G401.6 (cell line): ENCODE data around the gene GMDS.

Experiments
- FAIRE-seq: peaks from 2 replicates; lab custom pipeline; 2012; peaks lifted over from hg19 to GRCh38; lab: Jason Lieb, UNC

Gene GMDS

DNA sequence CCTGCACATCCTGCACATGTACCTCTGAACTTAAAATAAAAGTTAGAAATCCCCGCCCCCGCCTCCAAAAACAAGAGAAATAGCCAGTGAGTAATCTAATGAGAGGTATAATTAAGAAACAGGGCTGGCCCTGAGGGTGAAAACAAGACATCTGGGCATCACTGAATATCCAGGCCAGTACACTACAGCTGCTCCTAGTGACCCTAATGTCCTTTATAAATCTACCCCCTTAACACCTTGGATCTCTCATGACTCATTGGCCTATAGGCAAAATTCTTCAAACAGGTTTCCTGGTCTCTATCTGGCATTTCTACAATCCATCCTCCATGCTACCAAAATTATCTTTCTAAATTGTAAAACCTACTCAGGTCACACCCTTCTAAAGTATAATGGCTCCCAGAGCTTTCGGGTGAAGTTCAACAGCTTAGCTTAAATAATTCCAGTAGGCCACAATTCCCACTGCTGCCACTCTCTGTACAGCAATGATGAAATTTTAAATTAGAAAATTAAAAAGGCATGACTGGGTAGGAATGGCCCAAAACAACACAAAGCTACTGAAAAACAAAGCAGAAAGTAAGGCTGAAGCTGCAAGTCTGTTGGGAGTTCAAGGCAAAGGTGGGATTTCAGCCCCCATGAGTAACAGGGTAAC, 260.9 kb downstream of the GMDS start:
- no peak for FAIRE-seq

DNA sequence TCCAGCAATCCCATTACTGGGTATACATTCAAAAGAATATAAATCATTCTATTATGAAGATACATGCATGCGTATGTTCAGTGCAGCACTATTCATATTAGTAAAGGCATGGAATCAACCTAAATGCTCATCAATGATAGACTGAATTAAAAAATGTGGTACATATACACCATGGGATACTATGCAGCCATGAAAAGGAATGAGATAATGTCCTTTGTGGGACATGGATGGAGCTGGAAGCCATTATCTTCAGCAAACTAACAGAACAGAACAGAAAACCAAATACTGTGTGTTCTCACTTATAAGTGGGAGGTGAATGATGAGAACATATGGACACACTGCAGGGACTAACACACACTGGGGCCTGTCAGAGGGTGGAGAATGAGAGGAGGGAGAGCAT, 261.6 kb downstream of the GMDS start:
- FAIRE-seq = no peak

DNA sequence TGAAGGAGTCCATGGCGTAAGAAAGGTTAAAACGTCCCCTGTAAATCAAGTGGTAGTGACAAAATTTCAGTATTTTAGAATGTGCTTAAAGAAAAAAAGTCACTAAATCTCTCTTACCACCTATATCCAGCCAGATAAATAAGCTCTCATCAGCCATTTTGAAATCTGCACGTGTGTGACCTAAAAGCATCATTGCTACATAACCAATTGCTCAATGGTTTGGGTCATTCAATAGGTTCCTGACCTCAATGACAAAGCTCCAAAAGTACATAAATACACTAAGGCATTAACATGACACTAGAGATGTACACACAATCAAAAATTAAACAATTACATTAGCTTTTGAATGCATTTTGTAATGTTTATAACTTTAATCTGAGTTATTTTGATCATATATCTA, 272.4 kb downstream of the GMDS start:
- no peak for FAIRE-seq

DNA sequence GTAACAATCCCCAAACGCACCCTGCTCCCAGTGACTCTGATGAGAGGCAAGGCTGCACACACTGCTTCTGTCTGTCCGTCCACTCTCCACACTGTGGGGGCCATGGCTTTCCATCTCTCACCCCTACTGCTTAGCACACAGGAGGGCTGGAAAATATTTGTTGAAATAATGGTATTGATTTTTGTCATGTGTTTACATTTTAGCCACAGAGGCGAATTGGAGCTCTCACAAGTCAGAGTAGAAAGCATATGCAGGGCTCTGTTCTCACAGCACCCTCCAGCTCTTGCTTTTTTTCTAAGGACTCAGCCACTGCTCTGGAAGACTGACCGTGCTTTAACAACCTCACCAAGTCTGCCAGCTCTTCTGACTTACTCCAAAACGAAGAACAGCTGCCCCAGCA, 273.8 kb downstream of the GMDS start:
- no peak for FAIRE-seq

DNA sequence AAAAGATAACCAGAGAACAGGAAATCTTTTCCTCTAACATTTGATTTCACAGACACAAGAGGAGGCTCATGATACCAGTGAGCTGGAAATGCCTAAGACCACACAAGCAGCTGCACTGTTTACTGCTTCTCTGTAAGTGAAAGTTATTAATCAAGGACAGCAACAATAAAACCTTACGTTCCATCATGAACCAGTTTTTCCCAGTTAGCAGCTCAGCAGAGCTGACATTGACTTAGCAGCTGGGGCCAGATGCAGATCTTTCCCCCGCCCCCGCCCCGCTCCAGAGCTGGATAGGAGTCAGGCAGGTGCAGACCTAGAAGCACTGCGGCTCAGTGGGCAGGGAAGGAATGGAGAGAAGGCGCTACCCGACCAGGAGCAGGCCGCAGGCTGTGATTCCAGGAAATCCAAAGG, 275.2 kb downstream of the GMDS start:
- no peak for FAIRE-seq

DNA sequence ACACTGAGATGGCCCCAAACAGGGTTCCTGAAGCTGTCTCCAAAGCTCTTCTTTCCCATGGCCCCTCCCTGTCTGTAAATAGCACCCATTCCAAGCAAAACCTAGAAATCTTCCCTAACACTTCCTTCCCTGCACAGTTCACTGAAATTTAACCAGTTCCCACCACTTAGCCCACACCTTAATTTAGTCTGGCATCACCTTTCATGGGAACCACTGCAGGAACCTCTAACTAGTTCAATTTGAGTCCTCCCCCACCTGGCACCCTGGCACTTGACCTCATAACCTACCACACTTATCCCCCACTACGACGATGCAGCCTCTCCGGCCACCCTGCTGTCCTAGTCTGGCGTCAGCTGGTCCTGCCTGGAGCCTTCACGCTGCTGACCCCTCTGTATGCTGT, 278.7 kb downstream of the GMDS start:
- no peak for FAIRE-seq

DNA sequence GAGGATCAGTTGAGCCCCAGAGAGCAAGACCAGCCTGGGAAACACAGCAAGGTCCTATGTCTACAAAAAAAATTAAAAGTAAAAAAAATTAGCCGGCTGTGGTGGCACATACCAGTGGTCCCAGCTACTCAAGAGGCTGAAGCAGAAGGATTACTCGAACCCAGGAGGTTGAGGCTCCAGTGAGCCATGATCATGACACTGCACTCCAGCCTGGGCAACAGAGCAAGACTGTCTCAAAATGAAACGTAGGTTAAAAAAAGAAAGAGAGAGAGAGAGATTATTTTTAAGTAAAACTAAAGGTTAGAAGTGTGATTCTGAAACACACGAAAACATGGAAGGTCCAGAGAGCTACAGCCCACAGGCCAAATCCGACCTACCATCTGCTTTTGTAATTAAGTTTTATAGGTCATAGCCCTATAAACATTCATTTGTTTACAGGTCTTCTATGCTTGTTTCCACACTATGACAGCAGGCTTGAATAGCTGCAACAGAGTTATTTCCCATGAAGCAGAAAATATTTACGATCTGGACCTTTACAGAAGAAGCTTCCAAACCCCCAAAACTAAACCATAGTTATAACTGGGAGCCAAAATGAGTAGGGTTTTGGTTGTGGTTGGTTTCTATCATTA, 279.7 kb downstream of the GMDS start:
- no peak for FAIRE-seq

DNA sequence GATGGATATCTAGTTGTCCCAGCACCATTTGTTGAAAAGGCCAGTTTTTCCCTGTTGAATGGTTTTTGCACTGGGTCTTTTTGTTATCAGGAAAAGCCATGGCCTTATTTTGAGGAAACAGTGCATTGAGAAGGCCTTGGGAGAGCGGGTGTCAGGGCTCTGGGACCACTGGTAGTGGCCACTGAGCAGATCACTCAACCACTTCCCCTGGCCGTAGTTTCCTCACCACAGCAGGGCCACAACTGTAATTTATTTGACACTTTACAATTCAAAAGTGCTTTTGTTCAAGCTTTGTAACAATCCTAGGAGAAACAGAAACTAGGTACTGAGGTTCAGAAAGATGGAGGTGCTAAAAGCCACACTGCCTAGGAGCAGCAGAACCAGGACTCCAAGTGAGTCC, 281.8 kb downstream of the GMDS start:
- FAIRE-seq = no peak

DNA sequence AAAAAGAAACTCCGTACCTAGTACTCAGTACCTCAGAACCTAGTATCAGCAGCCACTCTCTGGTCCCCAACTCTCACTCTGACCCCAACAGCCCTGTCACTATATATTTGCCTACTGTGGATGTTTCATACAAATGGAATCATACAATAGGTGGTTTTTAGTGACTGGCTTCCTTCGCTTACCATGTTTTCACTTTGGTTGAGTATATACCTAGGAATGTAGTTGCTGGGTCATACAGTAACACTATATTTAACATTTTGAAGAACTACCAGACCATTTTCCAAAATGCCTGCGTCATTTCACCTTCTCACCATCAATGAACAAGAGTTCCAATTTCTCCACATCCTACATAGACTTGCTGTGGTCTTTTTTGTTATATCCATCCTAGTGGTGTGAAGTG, 283.2 kb downstream of the GMDS start:
- FAIRE-seq = no peak

DNA sequence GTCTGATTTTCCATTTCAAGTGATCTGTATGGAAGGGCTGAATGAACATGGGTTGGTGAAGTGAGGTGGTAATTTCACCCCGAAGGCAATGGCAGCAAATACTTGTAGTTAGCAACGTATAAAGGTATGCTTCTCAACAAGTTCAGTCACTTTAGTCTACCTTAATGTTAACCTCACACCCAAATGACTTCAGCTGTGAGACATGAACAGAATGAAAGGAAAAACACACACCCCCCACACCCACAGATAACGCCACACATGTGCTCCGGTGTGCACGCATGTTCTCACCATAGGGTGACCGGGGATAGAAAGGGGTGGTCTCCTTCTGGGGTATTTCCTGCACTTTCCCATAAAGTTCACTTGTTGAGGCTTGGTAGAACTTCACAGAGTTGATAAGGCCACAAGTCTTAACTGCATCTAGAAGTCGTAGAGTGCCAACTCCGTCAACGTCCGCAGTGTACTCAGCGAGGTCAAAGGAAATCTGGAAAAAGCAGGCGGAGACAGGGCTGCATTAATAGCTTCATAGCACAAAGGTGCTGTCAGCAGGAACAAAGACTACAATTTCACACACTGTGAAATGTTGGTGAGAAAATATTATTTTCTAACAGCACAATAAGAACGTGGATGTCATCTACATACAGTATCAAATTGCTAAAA, 284.8 kb downstream of the GMDS start:
- FAIRE-seq = no peak

DNA sequence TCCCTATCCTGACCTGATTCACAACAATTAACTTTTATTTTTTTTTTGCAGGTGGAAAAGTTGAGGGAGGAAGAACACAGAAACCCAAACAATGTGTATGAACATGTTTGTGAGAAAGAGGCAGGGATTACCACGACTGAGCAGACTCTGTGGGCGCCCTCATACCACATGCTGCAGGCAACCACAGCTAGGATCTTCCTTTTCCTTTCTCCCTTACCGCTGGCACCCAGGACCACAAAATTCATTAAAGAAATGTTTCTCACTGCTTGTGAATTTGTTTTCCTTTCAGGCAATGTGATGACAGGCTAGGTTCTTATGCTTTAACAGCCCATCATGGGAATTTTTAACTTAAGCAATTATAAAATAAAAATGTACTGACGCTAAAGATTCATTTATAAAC, 287.1 kb downstream of the GMDS start:
- no peak for FAIRE-seq

DNA sequence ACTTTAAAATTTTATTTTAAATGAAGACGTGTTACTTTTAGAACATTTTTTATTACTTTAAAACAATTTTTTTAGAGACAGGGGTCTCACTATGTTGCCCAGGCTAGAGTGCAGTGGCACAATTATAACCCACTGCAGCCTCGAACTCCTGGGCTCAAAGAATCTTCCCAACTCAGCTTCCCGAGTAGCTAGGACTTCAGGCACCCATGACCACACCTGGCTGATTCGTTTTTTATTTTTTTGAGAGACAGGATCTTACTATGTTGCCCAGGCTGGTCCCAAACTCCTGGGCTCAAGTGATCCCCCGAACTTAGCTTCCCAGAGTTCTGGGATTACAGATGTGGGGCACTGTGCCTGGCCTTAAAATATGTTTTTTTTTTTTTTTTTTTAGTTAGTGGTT, 287.7 kb downstream of the GMDS start:
- FAIRE-seq = no peak

DNA sequence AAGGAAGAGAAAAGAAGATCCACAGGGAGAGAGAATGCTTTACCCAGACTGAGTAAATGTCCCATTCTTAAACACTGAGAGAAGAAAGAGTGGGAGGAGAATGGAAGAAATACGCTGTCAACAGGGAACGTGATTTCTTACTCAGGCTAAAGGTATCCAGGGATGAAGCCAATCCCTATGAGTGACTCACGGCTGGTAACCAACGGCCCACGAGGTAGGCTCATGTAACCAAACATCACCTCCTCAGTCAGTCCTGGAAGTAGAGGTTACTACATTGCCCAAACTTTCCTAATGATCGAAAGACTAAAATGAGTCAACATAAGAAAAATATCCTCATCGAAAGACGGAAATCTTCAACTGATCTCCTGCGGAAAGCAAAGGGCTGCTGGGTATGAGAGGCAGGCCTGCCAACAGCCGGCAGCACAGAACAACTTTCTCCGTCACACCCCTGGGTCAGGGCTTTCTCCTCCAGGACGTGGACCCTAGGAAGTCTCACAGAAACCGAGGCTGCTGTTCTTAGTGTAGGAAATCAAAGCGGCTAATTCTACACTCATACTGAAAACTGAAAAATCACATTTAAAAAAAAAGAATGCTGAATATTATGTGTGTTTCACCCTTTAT, 292.6 kb downstream of the GMDS start:
- FAIRE-seq = no peak

DNA sequence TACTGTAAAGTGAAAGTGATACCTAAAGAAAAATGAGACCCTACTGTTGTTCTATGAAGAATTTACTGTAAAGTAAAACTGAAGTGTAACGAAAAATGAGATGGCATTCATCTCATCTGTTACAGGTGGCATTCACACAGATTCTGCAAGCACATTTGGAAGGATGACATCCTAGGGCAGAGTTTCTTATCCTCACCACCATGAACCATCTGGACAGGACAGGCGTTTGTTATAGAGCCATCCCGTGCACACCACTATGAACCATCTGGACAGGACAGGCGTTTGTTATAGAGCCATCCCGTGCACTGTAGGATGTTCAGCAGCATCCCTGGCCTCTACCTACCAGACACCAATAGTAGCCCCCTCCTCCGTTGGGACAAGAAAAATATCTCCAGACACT, 294.8 kb downstream of the GMDS start:
- no peak for FAIRE-seq

DNA sequence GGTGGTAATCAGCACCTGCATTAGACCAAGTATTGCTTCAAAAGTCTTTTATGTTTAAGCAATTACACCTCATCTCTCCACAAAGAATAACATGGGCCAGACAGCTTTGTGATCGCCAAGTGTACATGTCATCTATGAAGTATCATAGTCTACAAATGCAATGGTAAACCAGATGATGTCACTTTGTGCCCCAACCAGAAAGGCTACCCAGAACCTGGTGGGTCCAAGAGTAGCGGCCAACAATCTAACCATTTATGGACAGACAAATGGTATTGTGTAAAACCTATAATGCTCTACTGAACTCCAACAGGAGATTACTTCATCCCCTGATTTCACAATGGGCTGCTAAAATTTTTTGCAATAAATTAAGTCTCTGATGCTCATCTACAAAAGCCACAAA, 295.9 kb downstream of the GMDS start:
- FAIRE-seq = no peak

DNA sequence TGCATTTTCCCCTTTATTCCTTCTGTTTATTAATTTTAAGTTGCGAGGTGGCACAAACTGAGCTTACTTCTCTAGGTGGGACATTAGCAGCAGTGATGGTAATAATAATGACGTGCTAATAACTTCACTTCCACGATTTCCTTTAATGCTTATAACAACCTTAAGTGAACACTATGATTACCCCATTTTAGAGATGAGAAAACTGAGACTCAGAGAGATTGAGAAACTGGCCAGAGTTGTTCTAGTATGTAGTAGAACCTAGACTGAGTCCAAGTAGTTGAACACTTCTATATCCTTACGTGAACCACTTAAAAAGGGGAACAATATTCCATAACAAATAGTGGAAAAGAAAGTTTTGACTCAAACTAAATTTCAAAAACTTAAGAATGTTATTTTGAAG, 297.5 kb downstream of the GMDS start:
- FAIRE-seq = no peak

DNA sequence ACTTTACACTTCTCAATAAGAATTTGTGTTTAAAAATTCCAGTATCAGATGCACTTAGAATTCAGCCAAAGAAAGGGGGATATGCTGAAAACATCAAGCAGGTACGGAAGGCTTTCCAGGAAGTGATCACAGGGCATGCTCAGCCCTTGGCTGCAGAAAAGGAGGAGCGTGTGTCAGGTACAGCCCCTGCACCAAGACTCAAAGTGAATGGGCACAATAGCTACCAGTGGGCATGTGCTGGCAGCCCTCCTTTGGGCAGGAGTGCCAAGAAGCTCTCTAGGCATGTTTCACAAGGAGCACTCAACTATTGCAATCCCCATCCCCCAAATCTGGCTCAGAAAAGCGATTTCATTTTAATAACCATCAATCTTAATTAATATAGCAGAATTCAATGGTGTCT, 298.8 kb downstream of the GMDS start:
- FAIRE-seq = no peak

DNA sequence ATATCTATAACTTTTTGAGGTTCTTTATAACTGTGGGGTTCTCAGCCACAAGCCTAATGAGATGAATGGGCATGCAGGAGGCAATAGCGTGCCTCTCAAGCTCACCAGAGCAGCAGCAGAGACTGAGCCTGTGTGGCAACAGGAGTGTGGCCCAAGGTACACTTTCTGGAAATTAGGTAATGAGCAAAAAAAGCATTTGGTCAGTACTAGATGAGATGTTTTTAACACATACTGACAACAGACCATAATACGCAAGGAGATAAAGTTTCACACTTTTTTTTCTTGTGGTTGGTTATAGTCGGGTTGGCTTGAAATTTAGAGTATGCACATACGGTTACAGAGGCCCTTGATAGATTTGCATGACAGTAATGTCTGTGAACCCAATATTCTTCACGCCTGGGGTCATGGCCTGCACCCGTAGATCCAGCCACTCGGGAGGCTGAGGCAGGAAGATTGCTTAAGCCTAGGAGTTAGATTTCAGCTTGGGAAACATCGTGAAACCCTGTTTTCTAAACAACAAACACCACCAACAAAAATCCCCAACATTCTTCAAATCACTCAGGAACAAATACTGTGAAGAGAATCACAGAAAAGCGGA, 300.1 kb downstream of the GMDS start:
- FAIRE-seq = no peak

DNA sequence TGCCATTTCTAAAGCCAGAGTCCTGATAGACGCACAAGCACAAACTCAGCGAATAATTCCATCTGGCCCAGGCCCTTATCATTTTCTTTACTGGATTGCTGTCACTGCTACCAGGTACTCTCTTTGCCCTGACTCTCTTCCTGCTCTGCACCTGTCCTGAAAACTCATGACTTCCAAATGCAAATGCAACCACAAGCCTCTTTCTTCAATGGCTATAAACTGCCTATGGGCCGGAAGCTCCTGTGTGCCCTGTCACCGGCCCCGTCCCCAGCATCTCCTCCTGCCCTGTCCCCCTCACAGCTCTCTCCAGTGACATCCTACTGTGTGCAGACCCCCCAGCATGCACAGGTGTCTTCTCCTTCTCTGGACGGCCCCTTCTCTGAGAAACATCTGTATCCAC, 302.6 kb downstream of the GMDS start:
- FAIRE-seq = no peak

DNA sequence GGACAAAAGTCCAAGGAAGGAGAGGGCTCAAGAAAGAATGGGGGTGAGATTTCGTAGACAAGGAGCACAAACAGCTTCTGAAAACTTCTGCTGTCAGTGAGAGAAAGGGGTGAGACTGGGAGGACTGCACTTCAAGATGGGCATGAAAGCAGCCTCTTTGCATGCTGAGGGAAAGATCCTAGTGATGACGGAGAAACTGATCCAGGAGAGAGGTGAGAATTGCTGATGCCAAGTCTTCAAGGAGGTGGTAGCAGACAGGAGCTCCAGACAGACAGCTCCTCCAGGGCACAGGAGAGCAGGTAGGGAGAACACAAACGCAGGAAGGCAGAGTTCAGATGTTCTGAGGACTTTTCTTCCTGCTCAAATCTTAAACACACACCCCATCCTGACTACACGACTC, 303.9 kb downstream of the GMDS start:
- FAIRE-seq = no peak

DNA sequence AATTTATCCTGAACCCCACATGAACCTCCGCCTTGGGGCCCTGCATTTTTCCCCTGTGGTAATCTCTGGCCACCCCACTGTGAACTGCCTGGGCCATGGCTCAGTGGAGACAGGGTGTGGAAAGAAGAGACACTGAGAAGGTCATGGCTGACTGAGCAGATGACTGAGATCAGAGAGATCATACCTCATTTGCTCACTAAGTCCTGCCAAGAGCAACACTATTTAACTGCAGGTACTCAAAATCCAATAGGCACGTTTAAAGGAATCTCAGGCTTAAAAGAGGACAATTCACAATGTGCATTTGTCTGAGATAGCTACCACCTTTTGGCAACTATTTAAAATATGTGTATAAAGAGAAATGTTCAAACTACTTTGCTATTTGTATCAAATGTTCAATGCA, 305.0 kb downstream of the GMDS start:
- no peak for FAIRE-seq

DNA sequence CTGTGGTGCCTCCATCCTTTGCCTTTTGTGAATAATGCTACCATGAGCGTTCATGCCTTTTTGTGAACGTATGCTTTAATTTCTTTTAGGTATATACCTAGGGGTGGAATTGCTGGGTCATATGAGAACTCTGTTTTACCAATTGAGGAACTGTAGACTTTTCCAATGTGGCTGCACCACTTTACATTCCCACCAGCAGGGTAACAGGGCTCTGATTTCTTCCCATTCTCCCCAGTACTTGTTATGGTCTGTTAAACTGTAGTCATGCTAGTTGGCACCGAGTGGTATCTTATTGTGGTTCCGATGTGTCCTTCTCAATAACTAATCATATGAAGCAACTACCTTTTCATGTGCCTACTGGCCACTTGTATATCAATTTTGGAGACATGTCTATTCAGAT, 312.1 kb downstream of the GMDS start:
- no peak for FAIRE-seq

DNA sequence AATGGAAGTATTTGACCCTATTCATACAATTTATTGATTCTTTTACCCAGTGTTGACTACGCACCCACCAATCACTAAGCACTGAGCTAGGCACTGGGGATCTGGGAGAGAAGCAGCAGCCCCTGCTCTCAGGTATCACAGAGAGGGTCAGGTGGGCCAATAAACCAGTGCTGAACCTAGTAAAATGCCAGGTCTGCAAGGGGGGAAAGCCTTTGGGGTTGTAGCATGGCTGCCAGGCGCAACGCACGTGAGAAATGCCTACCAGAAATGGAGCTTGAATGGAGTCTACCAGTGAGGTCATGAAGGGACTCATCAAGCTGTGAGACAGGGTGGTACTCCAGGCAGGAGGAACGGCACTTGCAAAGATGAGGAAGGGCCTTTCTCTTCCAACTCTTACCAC, 313.6 kb downstream of the GMDS start:
- no peak for FAIRE-seq
